HG02763 (cell line): Measurements from ENCODE around the gene TMED6.

Source experiments
- ATAC-seq: cut with Tn5 transposase; IDR thresholded peaks from one replicate; pipeline ENCODE4 v1.9.1; 2021; ENCODE audit warnings: mild to moderate bottlenecking, moderate library complexity; ENCODE audit not compliant: unreplicated experiment

TMED6 gene

GRCh38 chr16:69351309-69352027, at the start of gene TMED6:
TSS of gene TMED6 (minus strand) at chr16:69351786. CDS start at chr16:69351753, 33 bp downstream.
- ATAC-seq = no peak

GRCh38 chr16:69399361-69399760, 47.8 kb upstream of the TMED6 start:
- ATAC-seq = no peak

- no peak for ATAC-seq
These were observed 46.4 kb upstream of the TMED6 start for GRCh38 chr16:69397821-69398521.

- ATAC-seq = no peak
These were observed 44.8 kb upstream of the TMED6 start for GRCh38 chr16:69396187-69397061.

DNA sequence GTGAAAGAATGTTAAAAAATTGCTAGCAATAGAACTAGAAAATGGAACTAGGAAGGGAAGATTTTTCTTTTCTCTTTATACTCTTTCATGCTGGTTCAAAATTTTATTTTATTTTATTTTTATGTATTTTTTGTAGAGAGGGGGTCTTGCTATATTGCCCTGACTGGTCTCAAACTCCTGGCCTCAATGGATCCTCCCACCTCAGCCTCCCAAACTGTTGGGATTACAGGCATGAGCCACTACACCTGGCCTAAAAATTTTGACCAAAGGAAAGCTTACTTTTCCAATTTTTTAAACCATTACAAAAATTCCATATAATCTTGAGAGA, 44.2 kb upstream of the TMED6 start:
- no peak for ATAC-seq

- ATAC-seq = no peak
These were observed 42.6 kb upstream of the TMED6 start for GRCh38 chr16:69393898-69394849.

- no peak for ATAC-seq
These were observed 35.0 kb upstream of the TMED6 start for GRCh38 chr16:69386596-69386995.

- no peak for ATAC-seq
These were observed 33.4 kb upstream of the TMED6 start for GRCh38 chr16:69384974-69385373.

GRCh38 chr16:69382421-69382820, 30.8 kb upstream of the TMED6 start:
- ATAC-seq = no peak

GRCh38 chr16:69381231-69381630, 29.6 kb upstream of the TMED6 start:
- no peak for ATAC-seq

GRCh38 chr16:69378760-69379159, 27.2 kb upstream of the TMED6 start:
- no peak for ATAC-seq

- no peak for ATAC-seq
These were observed 26.4 kb upstream of the TMED6 start for GRCh38 chr16:69378036-69378435.

- ATAC-seq = no peak
These were observed 24.9 kb upstream of the TMED6 start for GRCh38 chr16:69376393-69377059.

GRCh38 chr16:69373019-69373418, 21.4 kb upstream of the TMED6 start:
- no peak for ATAC-seq

GRCh38 chr16:69371564-69371963, 20.0 kb upstream of the TMED6 start:
- no peak for ATAC-seq

DNA sequence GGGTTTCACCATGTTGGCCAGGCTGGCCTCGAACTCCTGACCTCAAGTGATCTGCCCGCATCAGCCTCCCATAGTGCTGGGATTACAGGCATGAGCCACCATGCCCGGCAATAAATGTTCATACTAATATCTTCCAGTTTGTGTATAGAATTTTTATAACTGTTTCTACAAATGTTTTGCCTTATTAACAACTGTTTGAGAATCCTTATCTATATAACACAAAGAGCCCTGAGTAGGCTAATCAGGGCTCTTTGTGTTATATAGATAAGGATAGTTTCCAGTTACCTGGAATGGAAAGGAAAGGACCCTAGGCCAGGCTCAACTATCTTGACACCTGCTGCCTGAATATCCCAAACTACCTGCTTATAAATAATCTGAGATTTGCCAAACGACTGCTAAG, 17.3 kb upstream of the TMED6 start:
- ATAC-seq = no peak

- no peak for ATAC-seq
These were observed 16.4 kb upstream of the TMED6 start for GRCh38 chr16:69367980-69368379.

DNA sequence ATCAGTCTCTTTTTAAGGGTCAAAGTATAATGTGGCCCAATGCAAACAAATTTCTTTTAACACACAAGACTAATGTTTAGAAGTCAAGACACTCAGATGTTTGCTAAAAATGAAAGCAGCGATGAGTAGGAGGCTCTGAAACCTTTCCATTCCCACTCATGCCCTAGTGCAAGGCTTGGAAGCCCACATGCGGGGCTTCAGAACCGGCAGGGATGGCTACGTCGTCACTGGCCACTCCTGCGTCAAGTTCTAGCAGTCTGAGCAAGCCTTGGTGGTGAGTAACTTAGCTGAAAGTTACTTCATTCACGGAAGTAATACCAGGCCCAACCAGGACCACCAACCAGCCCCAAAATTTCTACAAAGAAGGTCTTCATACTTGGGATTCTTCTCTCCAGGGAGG, 14.8 kb upstream of the TMED6 start:
- ATAC-seq = no peak

GRCh38 chr16:69365901-69366300, 14.3 kb upstream of the TMED6 start:
- ATAC-seq = no peak

DNA sequence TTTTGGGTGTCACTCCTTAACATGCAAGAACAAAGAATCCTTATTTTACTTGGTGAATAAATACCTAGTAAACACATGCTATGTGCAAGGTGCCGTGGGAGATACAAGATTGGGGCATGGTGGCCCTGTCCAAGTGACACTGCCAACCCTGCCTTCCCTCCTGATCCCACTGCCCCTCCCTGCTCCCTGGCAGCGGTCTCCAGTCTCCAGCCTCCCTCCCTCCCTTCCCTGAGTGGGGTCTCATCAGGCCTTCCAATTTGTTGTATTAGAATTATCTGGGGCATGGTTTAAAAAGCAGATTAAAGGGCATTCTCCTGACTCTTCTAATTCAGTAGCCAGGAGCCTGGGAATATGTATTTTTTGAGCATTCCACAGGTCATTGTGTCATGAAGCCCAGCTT, 12.5 kb upstream of the TMED6 start:
- ATAC-seq = no peak
